Kidney epithelial cell (primary cell): ENCODE results near the gene PRMT1. TPM values are rescaled to one million over a fixed set of nuclear protein-coding genes. Genes with fewer than 3 reads are reported as not detected.

Experiments used
- DNase-seq: peaks from one replicate; pipeline ENCODE4 v3.0.0-alpha.2; 2010; ENCODE audit warnings: low read depth
- H3K27me3 ChIP-seq: 2 replicates; pipeline ENCODE4 v1.6.0; 2011; ENCODE audit warnings: low read length; ENCODE audit not compliant: control insufficient read depth, insufficient read depth
- H3K36me3 ChIP-seq: 2 replicates; pipeline ENCODE4 v1.5.1; 2011; ENCODE audit warnings: low read length; ENCODE audit not compliant: control insufficient read depth, insufficient read depth
- H3K4me3 ChIP-seq: 2 replicates; pipeline ENCODE4 v1.5.1; 2011; ENCODE audit warnings: low read depth, mild to moderate bottlenecking, control low read depth, low read length
- CTCF ChIP-seq: IDR thresholded peaks from 2 replicates; pipeline ENCODE4 v1.5.1; 2011; ENCODE audit warnings: mild to moderate bottlenecking, moderate library complexity, low read length, control low read depth, inconsistent platforms; ENCODE audit not compliant: insufficient read depth, poor library complexity, severe bottlenecking
- total RNA-seq: library from RNA; depleted of rRNA; stranded (reverse); fragments of >200 nt; gene quantifications from 2 replicates; pipeline ENCODE4 v1.2.3, GENCODE V29; 2015

Gene PRMT1
- total RNA-seq, 1 donor from 2014 or later, result 284 TPM

- H3K4me3 ChIP-seq, result no peak overlapping the region
- H3K36me3 ChIP-seq, result peaks cover 4% of the 10 kb centered on the region
Measured at GRCh38 chr19:49679771-49680413, 2.8 kb downstream of the PRMT1 start.

DNA sequence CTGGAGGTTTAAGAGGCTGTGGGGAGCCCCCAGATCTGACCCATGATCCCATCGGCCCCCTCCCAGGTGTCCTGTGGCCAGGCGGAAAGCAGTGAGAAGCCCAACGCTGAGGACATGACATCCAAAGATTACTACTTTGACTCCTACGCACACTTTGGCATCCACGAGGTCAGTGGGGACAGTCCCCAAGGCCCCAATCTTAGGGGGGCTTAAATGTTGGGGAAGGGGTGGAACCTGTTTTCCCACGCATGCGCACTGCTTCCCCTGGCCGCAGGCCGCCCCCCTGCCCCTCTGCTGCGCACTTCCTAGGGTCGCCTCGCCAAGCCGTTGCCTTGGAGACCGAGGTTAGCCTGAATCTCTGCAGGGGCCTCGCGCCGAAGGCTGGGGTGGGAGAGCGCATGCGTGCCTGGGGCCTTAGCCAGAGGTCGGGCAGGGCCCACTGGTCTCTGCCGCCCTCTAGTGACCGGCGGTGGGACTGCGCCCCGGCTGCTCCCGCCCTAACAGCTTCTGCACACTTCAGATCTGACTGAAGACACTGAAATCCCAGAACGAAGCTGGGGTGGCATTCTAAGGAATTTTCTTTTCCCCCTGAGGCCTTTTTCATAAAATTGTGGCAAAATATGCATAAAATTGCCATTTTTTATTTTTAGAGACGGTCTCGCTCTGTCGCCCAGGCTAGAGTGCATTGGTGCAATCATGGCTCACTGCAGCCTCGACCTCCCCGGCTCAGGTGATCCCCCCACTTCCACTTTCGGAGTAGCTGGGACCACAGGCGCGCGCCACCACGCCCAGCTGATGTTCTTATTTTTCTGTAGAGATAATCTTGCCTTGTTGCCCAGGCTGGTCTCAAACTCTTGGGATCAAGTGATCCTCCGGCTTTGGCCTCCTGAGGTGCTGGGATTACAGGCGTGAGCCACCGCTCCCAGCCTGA, 3.6 kb downstream of the PRMT1 start:
- no peak for DNase-seq
- Histone ChIP-seq H3K27me3 (no peaks in the 10 kb centered on the region), H3K36me3 (peaks cover 4% of the 10 kb centered on the region), H3K4me3 (no peak overlapping the region)
- peak; percentile 99 for TF ChIP-seq CTCF

More at GRCh38 chr19:49679771-49680413, 2.8 kb downstream of the PRMT1 start:
- no peaks in the 10 kb centered on the region for H3K27me3 ChIP-seq
- no peak for TF ChIP-seq CTCF
- DNase-seq, result no peak

- no peak overlapping the region for H3K4me3 ChIP-seq
- no peak for DNase-seq
- no peaks in the 10 kb centered on the region for H3K27me3 ChIP-seq
- TF ChIP-seq CTCF, result no peak
- H3K36me3 ChIP-seq, result peaks cover 5% of the 10 kb centered on the region
Measured at GRCh38 chr19:49681830-49682229, 4.8 kb downstream of the PRMT1 start.

DNA sequence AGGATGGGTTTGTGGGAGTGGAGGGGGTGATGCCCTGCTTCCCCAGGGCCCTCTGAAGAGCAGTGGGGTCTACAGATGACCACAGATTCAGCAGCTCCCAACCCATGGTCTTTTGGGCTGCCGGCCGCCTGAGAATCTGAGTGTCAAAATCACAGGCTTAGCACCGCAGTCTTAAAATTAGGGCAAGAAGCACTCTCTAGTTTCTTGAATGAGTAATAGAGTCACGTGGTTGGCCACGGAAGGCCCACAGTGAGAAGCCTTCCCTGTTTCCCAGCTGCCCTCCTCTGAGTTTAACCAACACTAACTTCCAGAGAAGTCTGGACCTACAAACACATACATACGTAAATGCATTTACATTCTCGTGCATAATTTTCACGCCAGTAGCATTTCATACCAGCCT, 5.2 kb downstream of the PRMT1 start:
- peaks cover 6% of the 10 kb centered on the region for H3K36me3 ChIP-seq
- TF ChIP-seq CTCF, result no peak

DNA sequence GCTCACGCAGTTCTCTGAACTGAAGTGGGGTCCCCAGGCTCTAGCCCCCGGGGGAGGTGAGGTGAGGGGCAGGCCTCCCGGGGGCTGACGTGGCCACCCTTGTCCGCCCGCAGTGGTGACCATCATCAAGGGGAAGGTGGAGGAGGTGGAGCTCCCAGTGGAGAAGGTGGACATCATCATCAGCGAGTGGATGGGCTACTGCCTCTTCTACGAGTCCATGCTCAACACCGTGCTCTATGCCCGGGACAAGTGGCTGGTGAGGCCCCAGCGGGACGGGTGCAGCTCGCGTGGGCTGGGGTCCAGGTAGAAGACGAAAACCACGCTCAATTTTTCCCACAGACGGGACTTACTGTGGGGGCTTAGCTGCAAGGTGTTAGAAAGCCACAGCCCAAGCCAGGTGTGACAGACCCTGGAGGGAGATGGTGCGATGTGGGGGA, 6.8 kb downstream of the PRMT1 start:
- Histone ChIP-seq H3K36me3 (peaks cover 7% of the 10 kb centered on the region), H3K4me3 (no peak overlapping the region)

More for the DNA sequence above, 5.2 kb downstream of the PRMT1 start:
- no peak for DNase-seq
- H3K4me3 ChIP-seq, result no peak overlapping the region
- H3K27me3 ChIP-seq, result no peaks in the 10 kb centered on the region

More for the DNA sequence above, 6.8 kb downstream of the PRMT1 start:
- no peak for DNase-seq
- no peaks in the 10 kb centered on the region for H3K27me3 ChIP-seq
- no peak for TF ChIP-seq CTCF
